DOHH2 (cell line): ENCODE results near the gene BBS9.

Experiments used
- H3F3A ChIP-seq: fragments of 200-600 bp; sonication (generic), shearing (Covaris generic); 2 replicates; pipeline ENCODE4 v1.6.0; 2016; ENCODE audit warnings: antibody characterized with exemption, mild to moderate bottlenecking; ENCODE audit not compliant: control insufficient read depth, insufficient read depth
- H3K27ac ChIP-seq: fragments of 200-600 bp; sonication (generic); 2 replicates; pipeline ENCODE4 v1.5.1; 2014; ENCODE audit warnings: low read depth, mild to moderate bottlenecking, low read length, moderate library complexity
- H3K27me3 ChIP-seq: fragments of 200-600 bp; sonication (generic); 2 replicates; pipeline ENCODE4 v1.6.1; 2014; ENCODE audit warnings: mild to moderate bottlenecking, low read length, mixed read lengths; ENCODE audit not compliant: control insufficient read depth
- H3K36me3 ChIP-seq: fragments of 200-600 bp; sonication (generic); 2 replicates; pipeline ENCODE4 v1.6.1; 2014; ENCODE audit warnings: mild to moderate bottlenecking, low read length, moderate library complexity, mixed read lengths; ENCODE audit not compliant: control insufficient read depth
- H3K4me1 ChIP-seq: fragments of 200-600 bp; sonication (generic); 2 replicates; pipeline ENCODE4 v1.6.1; 2014; ENCODE audit warnings: mild to moderate bottlenecking, low read length, mixed read lengths; ENCODE audit not compliant: control insufficient read depth
- H3K4me2 ChIP-seq: fragments of 200-600 bp; sonication (generic); 2 replicates; pipeline ENCODE4 v1.6.0; 2014; ENCODE audit warnings: mild to moderate bottlenecking, low read length, moderate library complexity
- H3K4me3 ChIP-seq: fragments of 200-600 bp; sonication (generic); 2 replicates; pipeline ENCODE4 v1.5.1; 2014; ENCODE audit warnings: mild to moderate bottlenecking, low read length, mixed read lengths
- H3K79me2 ChIP-seq: fragments of 200-600 bp; sonication (generic); 2 replicates; pipeline ENCODE4 v1.6.1; 2014; ENCODE audit warnings: mild to moderate bottlenecking, low read length, mixed read lengths; ENCODE audit not compliant: control insufficient read depth
- H3K9me2 ChIP-seq: fragments of 200-600 bp; sonication (generic); replicated peaks from 2 replicates; pipeline ENCODE4 v1.6.1; 2014; ENCODE audit warnings: mild to moderate bottlenecking, low read length, mixed read lengths; ENCODE audit not compliant: control insufficient read depth
- H3K9me3 ChIP-seq: fragments of 200-600 bp; sonication (generic); 2 replicates; pipeline ENCODE4 v1.6.1; 2014; ENCODE audit warnings: antibody characterized with exemption, low read length, mixed read lengths; ENCODE audit not compliant: control insufficient read depth, insufficient read depth
- H4K20me1 ChIP-seq: fragments of 200-600 bp; sonication (generic); 2 replicates; pipeline ENCODE4 v1.6.0; 2014; ENCODE audit warnings: low read depth, mild to moderate bottlenecking, antibody characterized with exemption, low read length, moderate library complexity; ENCODE audit not compliant: control insufficient read depth, insufficient read depth
- EZH2phosphoT487 ChIP-seq: fragments of 200-600 bp; sonication (generic); IDR thresholded peaks from 2 replicates; pipeline ENCODE4 v1.6.1; 2017; ENCODE audit warnings: borderline replicate concordance, mild to moderate bottlenecking, antibody characterized with exemption, low read length, moderate library complexity, mixed read lengths
- TF ChIP-seq, protein P1 (sequence below): fragments of 200-600 bp; sonication (generic); IDR thresholded peaks from one replicate; pipeline ENCODE4 v1.5.1; 2014; ENCODE audit warnings: antibody characterized with exemption, mild to moderate bottlenecking, low read depth, low read length; ENCODE audit not compliant: poor library complexity, severe bottlenecking

Gene BBS9

DNA sequence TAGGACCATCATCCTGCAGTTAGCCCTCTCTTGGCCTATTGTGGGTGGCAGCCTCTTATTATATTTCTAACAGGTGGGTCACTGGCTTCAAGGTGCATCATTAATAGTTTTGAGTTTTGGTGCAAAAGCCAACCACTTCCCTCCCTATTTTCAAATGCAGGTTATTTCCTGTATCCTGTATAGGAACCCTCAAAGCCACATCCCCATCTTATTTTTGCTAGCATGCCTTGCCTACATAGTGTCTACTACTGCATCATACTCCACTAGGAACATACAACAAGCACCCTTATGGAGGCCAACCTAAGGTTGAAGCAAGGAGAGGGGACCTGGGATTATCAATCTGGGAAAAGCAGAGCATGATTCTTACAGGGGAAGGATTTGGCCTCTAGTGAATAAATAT, 264.4 kb downstream of the BBS9 start:
- Histone ChIP-seq H3K9me2 (no peaks in the 10 kb centered on the region), H4K20me1 (no peaks in the 10 kb centered on the region), H3K9me3 (no peaks in the 10 kb centered on the region), H3K4me1 (no peaks in the 10 kb centered on the region), H3K27me3 (no peaks in the 10 kb centered on the region), H3K4me2 (no peak overlapping the region), H3K4me3 (no peak overlapping the region), H3F3A (no peaks in the 10 kb centered on the region), H3K36me3 (no peaks in the 10 kb centered on the region), H3K79me2 (no peaks in the 10 kb centered on the region), H3K27ac (no peak overlapping the region)
- TF ChIP-seq, protein P1, sequence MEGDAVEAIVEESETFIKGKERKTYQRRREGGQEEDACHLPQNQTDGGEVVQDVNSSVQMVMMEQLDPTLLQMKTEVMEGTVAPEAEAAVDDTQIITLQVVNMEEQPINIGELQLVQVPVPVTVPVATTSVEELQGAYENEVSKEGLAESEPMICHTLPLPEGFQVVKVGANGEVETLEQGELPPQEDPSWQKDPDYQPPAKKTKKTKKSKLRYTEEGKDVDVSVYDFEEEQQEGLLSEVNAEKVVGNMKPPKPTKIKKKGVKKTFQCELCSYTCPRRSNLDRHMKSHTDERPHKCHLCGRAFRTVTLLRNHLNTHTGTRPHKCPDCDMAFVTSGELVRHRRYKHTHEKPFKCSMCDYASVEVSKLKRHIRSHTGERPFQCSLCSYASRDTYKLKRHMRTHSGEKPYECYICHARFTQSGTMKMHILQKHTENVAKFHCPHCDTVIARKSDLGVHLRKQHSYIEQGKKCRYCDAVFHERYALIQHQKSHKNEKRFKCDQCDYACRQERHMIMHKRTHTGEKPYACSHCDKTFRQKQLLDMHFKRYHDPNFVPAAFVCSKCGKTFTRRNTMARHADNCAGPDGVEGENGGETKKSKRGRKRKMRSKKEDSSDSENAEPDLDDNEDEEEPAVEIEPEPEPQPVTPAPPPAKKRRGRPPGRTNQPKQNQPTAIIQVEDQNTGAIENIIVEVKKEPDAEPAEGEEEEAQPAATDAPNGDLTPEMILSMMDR: no peak
- TF ChIP-seq EZH2phosphoT487: no peak

DNA sequence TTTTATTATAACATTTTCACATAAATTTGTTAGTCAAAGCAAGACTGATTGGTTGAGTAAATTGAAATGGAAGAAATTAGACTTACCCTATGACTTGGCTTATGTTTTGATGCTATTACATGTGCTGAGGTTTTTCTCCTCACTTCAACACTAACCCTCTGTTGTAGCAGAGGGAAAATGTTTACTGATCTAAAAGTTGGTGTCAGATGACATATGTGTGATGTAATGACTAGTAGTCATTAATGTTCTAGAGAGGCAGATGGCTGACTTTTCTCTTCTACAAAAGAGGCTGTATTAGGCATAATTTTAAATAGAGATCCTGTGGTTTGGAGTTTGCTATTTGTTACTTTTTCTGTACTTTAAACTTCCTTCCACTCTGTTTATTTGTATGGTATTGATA, 266.0 kb downstream of the BBS9 start:
- Histone ChIP-seq H3K36me3 (no peaks in the 10 kb centered on the region), H3K4me1 (no peaks in the 10 kb centered on the region), H3K27ac (no peak overlapping the region), H3K4me3 (no peak overlapping the region), H3F3A (no peaks in the 10 kb centered on the region), H3K4me2 (no peak overlapping the region), H3K9me3 (no peaks in the 10 kb centered on the region), H3K79me2 (no peaks in the 10 kb centered on the region), H3K27me3 (no peaks in the 10 kb centered on the region), H4K20me1 (no peaks in the 10 kb centered on the region), H3K9me2 (no peaks in the 10 kb centered on the region)
- TF ChIP-seq EZH2phosphoT487: no peak
- TF ChIP-seq, protein P1: no peak

DNA sequence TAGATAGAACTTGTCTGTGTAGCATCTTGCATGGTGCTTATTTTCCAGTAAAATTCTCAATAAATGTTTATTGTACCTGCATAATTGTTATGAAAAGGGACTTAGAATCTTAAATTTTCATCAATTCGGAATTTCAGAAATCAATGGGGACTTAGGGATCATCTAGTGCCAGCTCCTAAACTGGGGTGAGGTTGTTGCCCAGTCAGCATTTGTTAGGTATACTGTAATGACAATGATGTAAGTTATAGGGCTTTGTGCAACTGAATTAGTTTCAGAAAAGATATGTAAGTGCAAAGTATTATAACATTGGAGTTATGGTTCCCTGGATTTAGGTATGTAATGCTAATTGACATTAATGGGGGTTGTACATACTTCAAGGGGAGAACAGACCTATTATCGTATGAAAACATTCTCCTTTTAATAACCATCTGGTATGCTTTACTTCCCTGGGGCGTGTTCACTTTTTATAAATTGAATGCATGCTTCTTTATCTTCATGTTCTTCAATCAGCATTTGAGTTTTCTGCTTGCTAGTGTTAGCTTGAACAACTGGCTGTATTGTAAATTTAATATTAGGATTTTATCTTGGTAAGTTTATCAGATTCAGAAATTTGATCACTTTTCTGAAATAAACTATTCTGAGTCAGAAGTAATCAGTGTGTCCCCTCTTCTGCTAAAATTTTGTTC, 270.3 kb downstream of the BBS9 start:
- Histone ChIP-seq H4K20me1 (no peaks in the 10 kb centered on the region), H3F3A (no peaks in the 10 kb centered on the region), H3K36me3 (no peaks in the 10 kb centered on the region), H3K27ac (no peak overlapping the region), H3K79me2 (no peaks in the 10 kb centered on the region), H3K4me1 (no peaks in the 10 kb centered on the region), H3K9me3 (no peaks in the 10 kb centered on the region), H3K9me2 (no peaks in the 10 kb centered on the region), H3K4me2 (no peak overlapping the region), H3K4me3 (no peak overlapping the region), H3K27me3 (no peaks in the 10 kb centered on the region)
- TF ChIP-seq EZH2phosphoT487: no peak
- TF ChIP-seq, protein P1: no peak
